Lung (tissue), 12 donors: Measurements from ENCODE around the gene TGFB1. TPM values are rescaled to one million over a fixed set of nuclear protein-coding genes. Genes with fewer than 3 reads are reported as not detected.

Experiments used
- ATAC-seq: fragments of 200-7000 bp; cut with Tn5 transposase; one replicate; pipeline ENCODE4 v1.9.1; 2020; ENCODE audit warnings: moderate number of reproducible peaks; ENCODE audit not compliant: insufficient read depth, low FRiP score
- DNase-seq, 3 donors: peaks; one replicate each; pipeline ENCODE4 v3.0.0-alpha.2; 2013 to 2017
- H3K27ac ChIP-seq, 2 donors: one replicate each; pipeline ENCODE4 v1.5.1; 2013; ENCODE audit warnings: mild to moderate bottlenecking in 2 of 2, moderate library complexity in 2 of 2, control low read depth in 1 of 2, inconsistent platforms in 1 of 2, low read depth in 1 of 2, low read length in 1 of 2
- H3K27me3 ChIP-seq, 3 donors: one replicate each; pipeline ENCODE4 v1.5.1; 2013; ENCODE audit warnings: low read length in 2 of 3; ENCODE audit not compliant: control insufficient read depth in 3 of 3, insufficient read depth in 3 of 3
- H3K36me3 ChIP-seq, 4 donors: one replicate each; pipeline ENCODE4 v1.5.1; 2013; ENCODE audit warnings: low read length in 4 of 4, mild to moderate bottlenecking in 1 of 4, moderate library complexity in 1 of 4; ENCODE audit not compliant: control insufficient read depth in 4 of 4, insufficient read depth in 4 of 4
- H3K4me1 ChIP-seq, 5 donors: one replicate each; pipeline ENCODE4 v1.5.1; 2013; ENCODE audit warnings: low read length in 5 of 5, mild to moderate bottlenecking in 2 of 5, moderate library complexity in 1 of 5; ENCODE audit not compliant: control insufficient read depth in 5 of 5, insufficient read depth in 5 of 5
- H3K4me3 ChIP-seq: one replicate; pipeline ENCODE4 v1.5.1; 2013; ENCODE audit warnings: mild to moderate bottlenecking, control low read depth, moderate library complexity
- H3K9ac ChIP-seq, 2 donors: one replicate each; pipeline ENCODE4 v1.5.1; 2013; ENCODE audit warnings: low read length in 2 of 2, control low read depth in 1 of 2; ENCODE audit not compliant: insufficient read depth in 1 of 2
- H3K9me3 ChIP-seq, 4 donors: one replicate each; pipeline ENCODE4 v1.5.1; 2013; ENCODE audit warnings: low read length in 3 of 4, mild to moderate bottlenecking in 1 of 4, moderate library complexity in 1 of 4; ENCODE audit not compliant: control insufficient read depth in 4 of 4, insufficient read depth in 3 of 4
- CTCF ChIP-seq: IDR thresholded peaks from 2 replicates; pipeline ENCODE4 v1.5.1; 2012; ENCODE audit warnings: mild to moderate bottlenecking; ENCODE audit errors: control extremely low read depth, extremely low read depth
- WGBS, 2 donors: extraction: QIAGEN DNeasy Blood & Tissue Kit; methylation state at CpG; one replicate each; pipeline ENCODE4 v1.1.7; 2013; 5-methylcytosine and 5-hydroxymethylcytosine counted together
- polyA plus RNA-seq, 2 donors: library from polyadenylated mRNA; stranded (reverse); fragments of 200-250 nt; gene quantifications; one replicate each; pipeline ENCODE4 v1.2.1, GENCODE V29; 2013
- total RNA-seq, 2 donors: library from RNA; depleted of rRNA in 1 of 2; stranded (reverse); fragments of >200 nt in 1 of 2; gene quantifications; one replicate each; pipeline ENCODE4 v1.2.1, GENCODE V29; 2014 to 2021
- donor health status: control.
- donor health status: control.
- donor health status: Bipolar disorder and iron deficiency.
- donor health status: healthy.
- donor health status: DM: yes; HTN: yes; CAD: no.

TGFB1 gene
- total and polyA plus RNA-seq, 4 donors = 18.0 to 88.8 (median 47.6) TPM

- peaks cover 0 to 45% (median 23%) of the 10 kb centered on the region in 5 donors for H3K4me1 ChIP-seq
- peak overlapping the region; percentile 2 for H3K4me3 ChIP-seq
- no peaks in the 10 kb centered on the region for H3K9me3 ChIP-seq
- 20 to 28% methylated on average over 30 of the region's 30 CpGs for WGBS, 2 donors
- ATAC-seq = no peak
- H3K27ac ChIP-seq = peak overlapping the region; percentile 71 to 75
- DNase-seq = peak; percentile 33 to 57 (median 39)
- H3K36me3 ChIP-seq = peaks cover 0 to 16% (median 3%) of the 10 kb centered on the region in 4 donors
- no peaks in the 10 kb centered on the region for H3K27me3 ChIP-seq
- H3K9ac ChIP-seq = no peak overlapping the region
- no peak for TF ChIP-seq CTCF
Measured at GRCh38 chr19:41325947-41326706, 27.6 kb downstream of the TGFB1 start.

- no peaks in the 10 kb centered on the region for H3K27me3 ChIP-seq
- H3K9ac ChIP-seq = no peak overlapping the region
- 16 to 26% methylated on average over 10 of the region's 10 CpGs for WGBS, 2 donors
- peaks cover 0 to 45% (median 23%) of the 10 kb centered on the region in 5 donors for H3K4me1 ChIP-seq
- peak overlapping the region; percentile 2 for H3K4me3 ChIP-seq
- peaks cover 0 to 17% (median 5%) of the 10 kb centered on the region in 4 donors for H3K36me3 ChIP-seq
- H3K9me3 ChIP-seq = no peaks in the 10 kb centered on the region
- H3K27ac ChIP-seq = peak overlapping the region; percentile 71 to 75
- DNase-seq (no peak), ATAC-seq (no peak)
- TF ChIP-seq CTCF = no peak
Measured at GRCh38 chr19:41325640-41325946, 28.1 kb downstream of the TGFB1 start.

- peak overlapping the region; percentile 71 to 76 for H3K27ac ChIP-seq
- peaks cover 0 to 45% (median 23%) of the 10 kb centered on the region in 5 donors for H3K4me1 ChIP-seq
- no peak for TF ChIP-seq CTCF
- H3K27me3 ChIP-seq = no peaks in the 10 kb centered on the region
- no peaks in the 10 kb centered on the region for H3K9me3 ChIP-seq
- H3K4me3 ChIP-seq = no peak overlapping the region
- ATAC-seq (no peak), DNase-seq (peak; percentile 47 to 71 (median 65))
- WGBS, 2 donors = 8 to 10% methylated on average over 23 of the region's 23 CpGs
- peaks cover 0 to 21% (median 8%) of the 10 kb centered on the region in 4 donors for H3K36me3 ChIP-seq
- peak overlapping the region in 1 of 2 donors; percentile 61 for H3K9ac ChIP-seq
Measured at GRCh38 chr19:41324921-41325639, 28.6 kb downstream of the TGFB1 start.
